Measurements from ENCODE around the gene RASGRP4. TPM values are rescaled to one million over a fixed set of nuclear protein-coding genes. Genes with fewer than 3 reads are reported as not detected.

The RASGRP4 gene
- total RNA-seq, 1 experiment from 2014 or later, result not detected

DNA sequence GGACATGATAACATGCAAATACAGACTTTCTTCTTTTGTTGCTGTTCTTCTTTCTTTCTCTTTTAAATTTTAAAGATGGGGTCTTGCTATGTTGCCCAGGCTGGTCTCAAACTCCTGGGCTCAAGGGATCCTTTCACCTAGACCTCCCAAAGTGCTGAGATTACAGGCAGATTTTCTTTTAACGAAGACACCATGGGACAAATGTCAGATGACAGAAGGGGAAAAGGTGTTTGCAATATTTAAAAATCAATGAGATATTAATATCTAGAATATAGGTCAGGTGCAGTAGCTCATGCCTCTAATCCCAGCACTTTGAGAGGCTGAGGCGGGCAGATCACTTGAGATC, 3.8 kb upstream of the RASGRP4 start:
- RAD21 ChIA-PET (ENCODE audit: low non-redundant PET in 1 of 2, low total read pairs in 2 of 2, uncharacterized antibody in 2 of 2, unreplicated experiment in 2 of 2), result no interaction called here
- BruUV-seq (replicated peaks), result no TSS peak
- DNase-seq (ENCODE audit: low read depth, low spot score) (no peak), ATAC-seq (no peak)
- H3K79me2 ChIP-seq (ENCODE audit: insufficient read depth, low read length), result no peaks in the 10 kb centered on the region
- H3K4me2 ChIP-seq (ENCODE audit: low read length), result no peak overlapping the region
- H2AFZ ChIP-seq (ENCODE audit: low read depth, low read length, poor library complexity, severe bottlenecking), result no peak overlapping the region
- peaks cover 0 to 15% of the 10 kb centered on the region in 2 experiments; a peak in 2 of 4 replicates for H3K4me1 ChIP-seq (ENCODE audit: control insufficient read depth in 1 of 2, insufficient read depth in 2 of 2, low read length in 2 of 2)
- intact Hi-C loops (cut with micrococcal nuclease), result no loop called here
- CTCF ChIA-PET, result no interaction called here
- H4K20me1 ChIP-seq (ENCODE audit: insufficient read depth), result no peaks in the 10 kb centered on the region
- TF ChIP-seq, protein P1, sequence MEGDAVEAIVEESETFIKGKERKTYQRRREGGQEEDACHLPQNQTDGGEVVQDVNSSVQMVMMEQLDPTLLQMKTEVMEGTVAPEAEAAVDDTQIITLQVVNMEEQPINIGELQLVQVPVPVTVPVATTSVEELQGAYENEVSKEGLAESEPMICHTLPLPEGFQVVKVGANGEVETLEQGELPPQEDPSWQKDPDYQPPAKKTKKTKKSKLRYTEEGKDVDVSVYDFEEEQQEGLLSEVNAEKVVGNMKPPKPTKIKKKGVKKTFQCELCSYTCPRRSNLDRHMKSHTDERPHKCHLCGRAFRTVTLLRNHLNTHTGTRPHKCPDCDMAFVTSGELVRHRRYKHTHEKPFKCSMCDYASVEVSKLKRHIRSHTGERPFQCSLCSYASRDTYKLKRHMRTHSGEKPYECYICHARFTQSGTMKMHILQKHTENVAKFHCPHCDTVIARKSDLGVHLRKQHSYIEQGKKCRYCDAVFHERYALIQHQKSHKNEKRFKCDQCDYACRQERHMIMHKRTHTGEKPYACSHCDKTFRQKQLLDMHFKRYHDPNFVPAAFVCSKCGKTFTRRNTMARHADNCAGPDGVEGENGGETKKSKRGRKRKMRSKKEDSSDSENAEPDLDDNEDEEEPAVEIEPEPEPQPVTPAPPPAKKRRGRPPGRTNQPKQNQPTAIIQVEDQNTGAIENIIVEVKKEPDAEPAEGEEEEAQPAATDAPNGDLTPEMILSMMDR (IDR thresholded peaks at IDR 0.05 in 2 of 3, conservative IDR thresholded peaks at IDR 0.05 in 1 of 3; ENCODE audit: borderline replicate concordance in 1 of 3, insufficient read depth in 1 of 3, low read depth in 2 of 3, low read length in 2 of 3), result no peak
- H3K27me3 ChIP-seq (ENCODE audit: insufficient read depth, low read length), result no peaks in the 10 kb centered on the region
- H3K9me3 ChIP-seq (ENCODE audit: control insufficient read depth in 1 of 2, insufficient read depth in 1 of 2, low read depth in 1 of 2, low read length in 2 of 2), result no peaks in the 10 kb centered on the region
- POLR2A ChIA-PET, result interaction anchor here (1.3 kb wide), 1 partner anchor 27 kb away, joined by 3 read pairs; the partner anchor contains the start of gene FAM98C
- no peak overlapping the region for H3K9ac ChIP-seq (ENCODE audit: low read length)
- no peak overlapping the region for H3K4me3 ChIP-seq (replicated peaks in 1 of 2; ENCODE audit: low read depth in 1 of 2, low read length in 2 of 2)
- H3K36me3 ChIP-seq (ENCODE audit: control insufficient read depth in 1 of 2, insufficient read depth in 2 of 2, low read length in 2 of 2), result no peaks in the 10 kb centered on the region
- no peak overlapping the region for H3K27ac ChIP-seq (ENCODE audit: low read depth, low read length)
- no peaks in the 10 kb centered on the region for H3K9me2 ChIP-seq (ENCODE audit: insufficient read depth)

DNA sequence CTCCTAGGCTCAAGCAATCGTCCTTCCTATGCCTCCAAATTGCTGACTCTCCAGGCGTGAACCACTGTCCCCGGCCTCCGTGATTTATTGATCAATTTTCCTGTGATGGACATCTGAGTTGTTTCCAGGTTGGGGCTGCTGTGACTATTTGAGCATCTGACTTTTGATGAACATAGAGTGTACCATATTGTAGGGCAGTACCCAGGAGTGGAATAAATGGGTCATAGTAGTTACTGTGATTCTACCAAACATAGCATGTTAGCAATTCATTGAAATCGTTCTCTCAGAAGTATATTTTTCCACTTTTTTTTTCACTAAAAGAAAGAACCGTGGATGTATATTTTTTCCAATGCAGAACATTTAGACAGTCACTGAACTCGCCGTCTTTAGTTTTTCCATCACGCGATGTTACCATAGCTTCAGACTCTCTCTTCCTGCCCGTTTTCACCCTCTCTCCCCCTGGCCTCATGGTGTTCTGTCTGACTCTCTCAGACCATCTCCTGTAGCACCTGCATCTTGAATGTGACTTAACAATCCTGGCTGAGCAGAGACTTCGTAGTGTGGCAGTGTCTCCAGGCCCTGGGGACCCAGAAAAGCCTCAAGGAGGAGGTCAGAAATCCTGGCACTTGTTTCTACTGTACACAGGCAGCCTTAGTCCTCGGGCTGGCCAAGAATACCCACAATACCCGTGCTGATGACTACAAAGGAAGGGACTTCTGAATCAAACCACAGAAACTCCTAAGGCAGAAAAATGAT, 3.2 kb upstream of the RASGRP4 start:
- DNase-seq (ENCODE audit: low read depth, low spot score) (no peak), ATAC-seq (no peak)
- H3K27me3 ChIP-seq (ENCODE audit: insufficient read depth, low read length), result no peaks in the 10 kb centered on the region
- no peak overlapping the region for H3K27ac ChIP-seq (ENCODE audit: low read depth, low read length)
- no peaks in the 10 kb centered on the region for H4K20me1 ChIP-seq (ENCODE audit: insufficient read depth)
- H3K9me2 ChIP-seq (ENCODE audit: insufficient read depth), result no peaks in the 10 kb centered on the region
- RAD21 ChIA-PET (ENCODE audit: low non-redundant PET in 1 of 2, low total read pairs in 2 of 2, uncharacterized antibody in 2 of 2, unreplicated experiment in 2 of 2), result interaction anchor here in 1 of 2 experiments (0.5 kb wide), 1 partner anchor 183 kb away, joined by 3 read pairs; no protein-coding TSS in a partner anchor
- H3K4me2 ChIP-seq (ENCODE audit: low read length), result no peak overlapping the region
- no TSS peak for BruUV-seq (replicated peaks)
- intact Hi-C loops (cut with micrococcal nuclease), result no loop called here
- no peaks in the 10 kb centered on the region for H3K36me3 ChIP-seq (ENCODE audit: control insufficient read depth in 1 of 2, insufficient read depth in 2 of 2, low read length in 2 of 2)
- H3K79me2 ChIP-seq (ENCODE audit: insufficient read depth, low read length), result no peaks in the 10 kb centered on the region
- POLR2A ChIA-PET, result interaction anchor here (1.3 kb wide), 1 partner anchor 27 kb away, joined by 3 read pairs; the partner anchor contains the start of gene FAM98C
- no peak overlapping the region for H3K4me3 ChIP-seq (replicated peaks in 1 of 2; ENCODE audit: low read depth in 1 of 2, low read length in 2 of 2)
- H2AFZ ChIP-seq (ENCODE audit: low read depth, low read length, poor library complexity, severe bottlenecking), result no peak overlapping the region
- CTCF ChIA-PET, result interaction anchor here (1.7 kb wide), 1 partner anchor 27 kb away, joined by 6 read pairs; the partner anchor contains the start of gene FAM98C
- no peaks in the 10 kb centered on the region for H3K9me3 ChIP-seq (ENCODE audit: control insufficient read depth in 1 of 2, insufficient read depth in 1 of 2, low read depth in 1 of 2, low read length in 2 of 2)
- no peak overlapping the region for H3K9ac ChIP-seq (ENCODE audit: low read length)
- peaks cover 0 to 11% of the 10 kb centered on the region in 2 experiments; a peak in 2 of 4 replicates for H3K4me1 ChIP-seq (ENCODE audit: control insufficient read depth in 1 of 2, insufficient read depth in 2 of 2, low read length in 2 of 2)
- TF ChIP-seq POLR2A (IDR thresholded peaks at IDR 0.05; ENCODE audit: borderline replicate concordance, extremely low read depth, insufficient read depth, insufficient read length) (no peak), YY1 (IDR thresholded peaks at IDR 0.05; ENCODE audit: extremely low read depth, insufficient replicate concordance, low read depth, low read length) (no peak), CBX3 (IDR thresholded peaks at IDR 0.05; ENCODE audit: low read depth) (no peak), ELF1 (IDR thresholded peaks at IDR 0.05; ENCODE audit: borderline replicate concordance, low read depth) (no peak), CEBPB (IDR thresholded peaks at IDR 0.05; ENCODE audit: low read depth) (no peak), EGR1 (IDR thresholded peaks at IDR 0.05; ENCODE audit: low read depth) (no peak)
- TF ChIP-seq, protein P1 (IDR thresholded peaks at IDR 0.05 in 2 of 3, conservative IDR thresholded peaks at IDR 0.05 in 1 of 3; ENCODE audit: borderline replicate concordance in 1 of 3, insufficient read depth in 1 of 3, low read depth in 2 of 3, low read length in 2 of 3), result no peak
- TF ChIP-seq, protein P2, sequence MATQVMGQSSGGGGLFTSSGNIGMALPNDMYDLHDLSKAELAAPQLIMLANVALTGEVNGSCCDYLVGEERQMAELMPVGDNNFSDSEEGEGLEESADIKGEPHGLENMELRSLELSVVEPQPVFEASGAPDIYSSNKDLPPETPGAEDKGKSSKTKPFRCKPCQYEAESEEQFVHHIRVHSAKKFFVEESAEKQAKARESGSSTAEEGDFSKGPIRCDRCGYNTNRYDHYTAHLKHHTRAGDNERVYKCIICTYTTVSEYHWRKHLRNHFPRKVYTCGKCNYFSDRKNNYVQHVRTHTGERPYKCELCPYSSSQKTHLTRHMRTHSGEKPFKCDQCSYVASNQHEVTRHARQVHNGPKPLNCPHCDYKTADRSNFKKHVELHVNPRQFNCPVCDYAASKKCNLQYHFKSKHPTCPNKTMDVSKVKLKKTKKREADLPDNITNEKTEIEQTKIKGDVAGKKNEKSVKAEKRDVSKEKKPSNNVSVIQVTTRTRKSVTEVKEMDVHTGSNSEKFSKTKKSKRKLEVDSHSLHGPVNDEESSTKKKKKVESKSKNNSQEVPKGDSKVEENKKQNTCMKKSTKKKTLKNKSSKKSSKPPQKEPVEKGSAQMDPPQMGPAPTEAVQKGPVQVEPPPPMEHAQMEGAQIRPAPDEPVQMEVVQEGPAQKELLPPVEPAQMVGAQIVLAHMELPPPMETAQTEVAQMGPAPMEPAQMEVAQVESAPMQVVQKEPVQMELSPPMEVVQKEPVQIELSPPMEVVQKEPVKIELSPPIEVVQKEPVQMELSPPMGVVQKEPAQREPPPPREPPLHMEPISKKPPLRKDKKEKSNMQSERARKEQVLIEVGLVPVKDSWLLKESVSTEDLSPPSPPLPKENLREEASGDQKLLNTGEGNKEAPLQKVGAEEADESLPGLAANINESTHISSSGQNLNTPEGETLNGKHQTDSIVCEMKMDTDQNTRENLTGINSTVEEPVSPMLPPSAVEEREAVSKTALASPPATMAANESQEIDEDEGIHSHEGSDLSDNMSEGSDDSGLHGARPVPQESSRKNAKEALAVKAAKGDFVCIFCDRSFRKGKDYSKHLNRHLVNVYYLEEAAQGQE (IDR thresholded peaks at IDR 0.05; ENCODE audit: low read depth), result no peak
- TF ChIP-seq, protein P3, sequence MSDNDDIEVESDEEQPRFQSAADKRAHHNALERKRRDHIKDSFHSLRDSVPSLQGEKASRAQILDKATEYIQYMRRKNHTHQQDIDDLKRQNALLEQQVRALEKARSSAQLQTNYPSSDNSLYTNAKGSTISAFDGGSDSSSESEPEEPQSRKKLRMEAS (IDR thresholded peaks at IDR 0.05), result no peak

Measured in HCT116 (cell line).